Activated CD8-positive, alpha-beta T cell treated with anti-CD3 and anti-CD28 coated beads, Interleukin-2, amount 10 ng/mL, durations not matched to agents 7 days and 5 days (primary cell): ENCODE measurements around the gene GALNT2. TPM values are rescaled to one million over a fixed set of nuclear protein-coding genes. Genes with fewer than 3 reads are reported as not detected.

Experiments used
- ATAC-seq: fragments of 150-1000 bp; cut with Tn5 transposase; one replicate; pipeline ENCODE4 v1.10.0; 2021; ENCODE audit warnings: moderate library complexity
- CTCF ChIA-PET: fragments of 350-600 bp; sonication (Branson Sonifier 250); formaldehyde crosslinking; loops from one replicate; lab custom pipeline; 2021; ENCODE audit warnings: antibody characterized with exemption; lab: Charles Lee
- POLR2A ChIA-PET: fragments of 350-600 bp; sonication (Branson Sonifier 250); formaldehyde crosslinking; loops from one replicate; lab custom pipeline; 2021; ENCODE audit warnings: antibody characterized with exemption; lab: Charles Lee
- DNase-seq: peaks from one replicate; pipeline ENCODE4 v3.0.0-alpha.2; 2020
- H3K27ac Mint-ChIP-seq: one replicate; pipeline ENCODE4 v1.8.0; 2021; ENCODE audit warnings: mild to moderate bottlenecking, mixed read lengths
- H3K27me3 Mint-ChIP-seq: one replicate; pipeline ENCODE4 v1.8.0; 2021; ENCODE audit warnings: low read depth, mixed read lengths
- H3K36me3 Mint-ChIP-seq: one replicate; pipeline ENCODE4 v1.8.0; 2021; ENCODE audit warnings: low read depth, mixed read lengths
- H3K4me1 Mint-ChIP-seq: one replicate; pipeline ENCODE4 v1.8.0; 2021; ENCODE audit warnings: low read depth, mixed read lengths
- H3K4me3 Mint-ChIP-seq: one replicate; pipeline ENCODE4 v1.8.0; 2021; ENCODE audit warnings: mild to moderate bottlenecking, mixed read lengths
- H3K9me3 Mint-ChIP-seq: one replicate; pipeline ENCODE4 v1.8.0; 2022; ENCODE audit warnings: mixed read lengths; ENCODE audit not compliant: insufficient read depth
- total RNA-seq, 2 experiments: library from RNA; stranded (reverse); gene quantifications; one replicate each; pipeline ENCODE4 v1.2.3, GENCODE V29; 2021

The GALNT2 gene
- total RNA-seq, 2 experiments from 2014 or later = 20.7 to 21.2 TPM

DNA sequence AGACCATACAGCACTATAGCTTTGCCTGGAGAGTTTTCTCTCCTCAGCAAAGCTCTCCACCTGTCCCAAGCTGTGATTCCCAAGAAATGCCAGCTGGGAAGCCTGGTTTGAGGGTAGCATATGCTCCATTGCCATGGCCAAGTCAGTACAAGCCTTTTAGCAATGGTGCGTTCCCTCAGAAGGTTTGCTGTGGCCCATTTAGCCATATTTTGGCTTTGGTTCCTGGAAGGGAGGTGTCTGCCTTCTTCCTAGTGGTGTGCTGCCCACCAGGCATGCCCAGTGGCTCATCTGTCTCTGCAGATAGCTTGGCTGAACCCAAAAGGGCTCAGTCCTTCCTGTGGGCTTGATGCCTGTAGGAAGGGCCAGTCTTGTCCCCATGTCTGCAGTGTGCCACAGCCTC is 32.4 kb downstream of the GALNT2 start:
- Mint-ChIP-seq H3K4me1 (peaks cover 22% of the 10 kb centered on the region), H3K4me3 (no peak overlapping the region), H3K36me3 (peaks cover 3% of the 10 kb centered on the region), H3K27ac (no peak overlapping the region), H3K27me3 (no peaks in the 10 kb centered on the region), H3K9me3 (no peaks in the 10 kb centered on the region)
- POLR2A ChIA-PET = no interaction called here
- CTCF ChIA-PET = no interaction called here
- DNase-seq (no peak), ATAC-seq (no peak)

DNA sequence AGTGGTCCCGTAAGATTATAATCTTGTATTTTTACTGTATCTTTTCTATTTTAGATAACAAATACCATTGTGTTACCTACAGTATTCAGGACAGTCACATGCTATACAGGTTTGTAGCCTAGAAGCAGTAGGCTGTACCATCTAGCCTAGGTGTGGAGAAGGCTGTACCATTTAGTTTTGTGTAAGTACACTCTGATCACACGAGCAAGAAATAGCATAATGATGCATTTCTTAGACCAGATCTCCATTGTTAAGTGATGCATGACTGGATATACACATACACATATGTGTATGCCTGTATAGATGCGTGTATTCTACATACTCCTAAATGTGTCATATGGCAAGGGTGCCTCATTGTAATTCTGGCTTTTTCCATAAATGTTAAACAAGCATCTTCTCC is 33.9 kb downstream of the GALNT2 start:
- ATAC-seq = no peak
- peaks cover 3% of the 10 kb centered on the region for H3K36me3 Mint-ChIP-seq
- H3K27ac Mint-ChIP-seq = no peak overlapping the region
- no peaks in the 10 kb centered on the region for H3K27me3 Mint-ChIP-seq
- POLR2A ChIA-PET = no interaction called here
- no peak for DNase-seq
- no peaks in the 10 kb centered on the region for H3K9me3 Mint-ChIP-seq
- CTCF ChIA-PET = no interaction called here
- peaks cover 37% of the 10 kb centered on the region for H3K4me1 Mint-ChIP-seq
- H3K4me3 Mint-ChIP-seq = no peak overlapping the region

DNA sequence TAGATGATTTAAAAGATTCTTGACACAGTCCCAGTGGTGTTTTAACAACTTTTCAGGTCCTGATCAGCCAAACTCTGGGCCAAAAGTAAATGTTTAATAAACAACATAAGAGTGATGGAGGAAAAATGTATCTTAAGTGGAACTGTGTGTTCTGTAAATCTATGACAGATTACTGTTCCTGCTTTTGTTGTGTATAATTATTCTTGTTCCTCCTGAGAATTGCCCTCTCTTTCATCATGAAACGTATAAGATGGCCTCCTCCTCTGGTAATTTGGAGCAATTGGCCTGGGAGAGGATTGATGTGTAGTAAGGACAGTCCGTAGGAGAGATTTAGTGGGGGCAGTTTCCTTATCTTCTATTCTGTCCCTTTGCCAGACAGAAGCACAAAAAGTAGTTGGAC is 34.5 kb downstream of the GALNT2 start:
- ChIA-PET CTCF (interaction anchor here (0.6 to 1.2 kb wide), 2 partner anchors 31 to 43 kb away, joined by 3 to 6 read pairs; no protein-coding TSS in a partner anchor), POLR2A (no interaction called here)
- DNase-seq = no peak
- H3K36me3 Mint-ChIP-seq = peaks cover 3% of the 10 kb centered on the region
- peaks cover 43% of the 10 kb centered on the region for H3K4me1 Mint-ChIP-seq
- H3K27ac Mint-ChIP-seq = no peak overlapping the region
- ATAC-seq = no peak
- H3K9me3 Mint-ChIP-seq = no peaks in the 10 kb centered on the region
- H3K4me3 Mint-ChIP-seq = no peak overlapping the region
- no peaks in the 10 kb centered on the region for H3K27me3 Mint-ChIP-seq

DNA sequence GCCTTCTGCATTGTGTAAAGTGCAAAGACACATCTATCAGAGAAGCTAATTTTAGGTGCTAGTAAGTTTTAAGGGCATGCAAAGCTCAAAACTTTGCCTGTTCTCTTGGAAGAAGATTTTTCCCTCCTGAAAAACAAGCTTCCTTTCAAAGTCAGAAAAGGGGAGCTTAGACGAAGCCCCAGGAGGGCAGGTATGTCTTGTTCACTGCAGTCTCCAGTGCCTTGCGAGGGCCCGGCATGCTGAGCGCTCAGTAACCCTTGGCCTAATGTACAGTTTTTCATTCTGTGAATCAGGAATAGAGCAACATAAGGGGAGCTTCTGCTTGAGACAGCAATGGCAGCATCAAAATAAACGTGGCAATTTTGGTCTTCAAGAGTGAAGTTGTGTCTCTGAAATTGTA is 35.0 kb downstream of the GALNT2 start:
- H3K27me3 Mint-ChIP-seq = no peaks in the 10 kb centered on the region

DNA sequence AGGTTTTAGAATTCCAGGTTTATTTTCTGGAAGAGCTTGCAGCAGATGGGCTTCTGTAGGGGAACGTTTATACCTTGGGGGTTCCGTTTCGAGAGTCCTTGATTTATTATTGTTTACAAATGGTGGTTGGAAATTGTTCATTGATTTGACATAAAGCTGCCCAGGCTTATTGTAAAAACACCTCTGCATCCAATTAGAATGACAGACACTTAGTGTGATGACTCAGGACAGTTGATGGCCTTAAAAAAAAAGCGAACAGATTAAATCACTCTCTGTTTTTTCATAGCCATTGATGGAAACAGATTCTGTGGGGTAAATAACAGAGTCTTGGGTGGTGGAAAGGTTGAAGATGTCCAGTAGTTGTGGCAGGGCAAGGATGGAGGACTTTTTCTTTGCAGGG is 35.4 kb downstream of the GALNT2 start:
- peaks cover 52% of the 10 kb centered on the region for H3K4me1 Mint-ChIP-seq

More for the DNA sequence above, 35.0 kb downstream of the GALNT2 start:
- H3K4me3 Mint-ChIP-seq = no peak overlapping the region
- no peak overlapping the region for H3K27ac Mint-ChIP-seq
- no peak for ATAC-seq
- peaks cover 47% of the 10 kb centered on the region for H3K4me1 Mint-ChIP-seq
- DNase-seq = no peak
- CTCF ChIA-PET = interaction anchor here (0.6 to 1.2 kb wide), 2 partner anchors 31 to 43 kb away, joined by 3 to 6 read pairs; no protein-coding TSS in a partner anchor
- peaks cover 3% of the 10 kb centered on the region for H3K36me3 Mint-ChIP-seq
- POLR2A ChIA-PET = no interaction called here
- H3K9me3 Mint-ChIP-seq = no peaks in the 10 kb centered on the region

DNA sequence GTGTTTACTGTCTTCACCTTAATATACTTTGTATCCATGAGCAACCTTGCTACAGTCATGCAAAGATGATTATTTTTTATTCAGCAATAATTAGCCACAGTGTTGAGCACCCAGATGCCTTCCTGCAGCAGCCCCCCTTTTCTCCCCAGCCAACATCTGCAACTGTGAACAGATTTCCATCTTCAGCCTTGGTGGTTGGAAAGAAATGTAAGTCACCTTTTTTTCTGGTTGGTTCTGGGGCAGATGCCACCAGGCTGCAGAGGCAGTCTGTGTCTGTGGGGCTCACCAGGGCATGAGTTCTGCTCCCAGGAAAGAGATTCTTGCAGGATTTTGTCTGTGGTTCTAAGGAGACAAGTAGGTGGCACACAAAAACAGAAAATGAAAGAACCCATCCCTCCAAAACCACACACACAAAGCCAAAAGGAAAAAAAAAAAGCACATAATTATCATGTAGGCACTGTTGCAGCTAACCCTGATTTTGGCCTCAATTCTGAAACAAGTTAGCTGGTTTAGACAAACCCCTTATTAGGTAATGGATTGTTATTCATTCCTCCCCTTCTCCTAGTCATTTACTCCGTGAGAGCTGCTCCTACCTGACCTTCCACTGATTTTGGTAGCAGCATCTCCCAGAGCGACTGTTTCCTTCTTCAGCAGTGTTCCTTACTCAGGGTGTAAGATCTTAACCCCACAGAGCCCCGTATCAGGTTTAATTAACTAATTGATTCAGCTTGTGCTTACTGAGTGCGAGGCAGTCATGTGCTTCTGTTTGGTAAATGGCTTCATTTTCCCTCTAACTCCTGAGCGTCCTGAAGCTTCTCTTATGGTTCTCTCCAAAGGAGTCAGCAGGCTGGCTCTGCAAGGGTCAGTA is 36.5 kb downstream of the GALNT2 start:
- H3K4me3 Mint-ChIP-seq = no peak overlapping the region
- no peaks in the 10 kb centered on the region for H3K9me3 Mint-ChIP-seq
- ChIA-PET POLR2A (interaction anchor here (0.8 kb wide), 2 partner anchors 10 to 11 kb away, joined by 3 read pairs; no protein-coding TSS in a partner anchor), CTCF (interaction anchor here (1.5 to 2.6 kb wide), 2 partner anchors 17 to 19 kb away, joined by 7 to 11 read pairs; no protein-coding TSS in a partner anchor)
- no peaks in the 10 kb centered on the region for H3K27me3 Mint-ChIP-seq
- H3K4me1 Mint-ChIP-seq = peaks cover 62% of the 10 kb centered on the region
- ATAC-seq (peak; percentile 13), DNase-seq (peak; percentile 20)
- peak overlapping the region; percentile 1 for H3K27ac Mint-ChIP-seq
- H3K36me3 Mint-ChIP-seq = peaks cover under 1% of the 10 kb centered on the region

More for the DNA sequence above, 35.4 kb downstream of the GALNT2 start:
- Mint-ChIP-seq H3K27ac (no peak overlapping the region), H3K9me3 (no peaks in the 10 kb centered on the region), H3K27me3 (no peaks in the 10 kb centered on the region), H3K36me3 (no peaks in the 10 kb centered on the region), H3K4me3 (no peak overlapping the region)
- POLR2A ChIA-PET = no interaction called here
- CTCF ChIA-PET = interaction anchor here (1.2 to 2.6 kb wide), 2 partner anchors 20 to 32 kb away, joined by 6 to 11 read pairs; no protein-coding TSS in a partner anchor
- no peak for DNase-seq
- no peak for ATAC-seq

DNA sequence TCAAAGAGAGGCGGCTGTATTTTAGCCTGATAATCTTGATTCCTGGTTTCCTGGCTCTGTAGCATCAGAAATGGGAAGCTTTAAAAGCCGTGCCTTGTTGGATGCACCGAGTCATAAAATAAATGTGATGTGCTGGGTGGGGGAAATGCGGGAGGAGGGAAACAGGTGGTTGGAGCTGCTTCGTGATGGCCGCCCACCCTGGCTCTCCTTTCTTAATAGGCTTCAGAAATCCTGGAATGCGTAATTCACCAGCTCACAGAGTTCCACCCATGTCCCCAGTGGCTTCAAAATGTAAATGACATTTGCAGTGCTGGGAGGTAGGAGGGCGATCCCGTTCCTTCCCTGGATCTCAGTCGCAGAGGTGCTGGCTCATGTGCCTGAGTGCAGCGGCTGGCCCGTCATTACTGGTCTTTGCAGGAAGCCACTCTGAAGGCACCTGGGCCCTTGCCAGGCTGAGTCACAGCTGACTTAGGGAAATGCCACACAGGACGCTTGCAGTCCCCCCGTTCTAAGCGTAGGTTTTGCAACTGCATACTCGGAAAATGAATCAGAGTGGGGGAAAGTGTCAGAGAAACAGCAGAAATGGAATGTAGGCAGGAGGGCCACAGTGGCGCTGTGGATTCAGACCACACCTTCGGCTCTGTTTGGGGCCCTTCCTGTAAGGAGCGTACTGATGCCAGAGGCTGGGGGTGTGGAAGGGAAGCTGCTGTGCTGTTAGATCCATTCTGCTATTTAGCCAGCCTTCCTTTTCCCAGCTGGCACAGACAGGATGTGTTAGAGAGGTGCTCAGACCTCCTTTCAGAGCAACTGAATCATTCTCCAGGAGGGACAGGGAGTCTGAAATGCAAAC is 37.6 kb downstream of the GALNT2 start:
- peak overlapping the region; percentile 8 for H3K4me3 Mint-ChIP-seq
- peak; percentile 67 for ATAC-seq

DNA sequence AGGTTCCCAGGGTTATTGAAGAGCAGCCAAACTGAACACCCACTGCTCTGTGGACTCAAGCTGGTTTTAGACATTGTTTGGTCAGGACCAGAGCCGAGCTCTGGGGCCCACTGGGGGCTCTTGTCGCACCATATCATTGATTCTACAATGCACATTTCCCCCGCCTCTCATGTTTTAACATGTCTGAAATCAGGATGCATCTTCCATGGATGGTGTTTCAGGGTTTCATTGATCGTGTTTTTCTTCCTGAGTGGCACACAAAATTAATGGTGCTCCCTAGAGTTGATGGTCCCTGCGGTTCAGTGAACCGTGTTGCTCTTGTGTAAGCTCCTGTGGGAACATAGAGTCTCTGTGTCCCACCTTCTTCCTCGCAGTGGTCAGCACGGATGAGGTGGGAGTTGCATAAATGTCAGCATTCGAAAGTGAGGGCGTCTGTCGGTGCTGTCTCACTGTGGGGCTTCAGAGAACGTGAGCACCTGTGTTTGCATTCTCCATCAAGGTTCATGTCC is 38.3 kb downstream of the GALNT2 start:
- ChIA-PET CTCF (interaction anchor here (1.3 to 1.5 kb wide), 2 partner anchors 15 to 444 kb away, joined by 3 to 7 read pairs; no protein-coding TSS in a partner anchor), POLR2A (no interaction called here)
- Mint-ChIP-seq H3K4me1 (peaks cover 78% of the 10 kb centered on the region), H3K27me3 (no peaks in the 10 kb centered on the region), H3K4me3 (no peak overlapping the region), H3K9me3 (no peaks in the 10 kb centered on the region), H3K27ac (peak overlapping the region; percentile 25), H3K36me3 (peaks cover 2% of the 10 kb centered on the region)
- ATAC-seq = no peak
- DNase-seq = no peak

More for the DNA sequence above, 37.6 kb downstream of the GALNT2 start:
- Mint-ChIP-seq H3K27ac (peak overlapping the region; percentile 68), H3K9me3 (no peaks in the 10 kb centered on the region), H3K36me3 (peaks cover 2% of the 10 kb centered on the region), H3K4me1 (peaks cover 72% of the 10 kb centered on the region), H3K27me3 (no peaks in the 10 kb centered on the region)
- ChIA-PET CTCF (interaction anchor here (1.3 to 2.6 kb wide), 3 partner anchors 16 to 444 kb away, joined by 3 to 11 read pairs (median 7); no protein-coding TSS in a partner anchor), POLR2A (interaction anchor here (0.8 kb wide), 2 partner anchors 8 to 12 kb away, joined by 3 read pairs; no protein-coding TSS in a partner anchor)
- DNase-seq = peak; percentile 68

DNA sequence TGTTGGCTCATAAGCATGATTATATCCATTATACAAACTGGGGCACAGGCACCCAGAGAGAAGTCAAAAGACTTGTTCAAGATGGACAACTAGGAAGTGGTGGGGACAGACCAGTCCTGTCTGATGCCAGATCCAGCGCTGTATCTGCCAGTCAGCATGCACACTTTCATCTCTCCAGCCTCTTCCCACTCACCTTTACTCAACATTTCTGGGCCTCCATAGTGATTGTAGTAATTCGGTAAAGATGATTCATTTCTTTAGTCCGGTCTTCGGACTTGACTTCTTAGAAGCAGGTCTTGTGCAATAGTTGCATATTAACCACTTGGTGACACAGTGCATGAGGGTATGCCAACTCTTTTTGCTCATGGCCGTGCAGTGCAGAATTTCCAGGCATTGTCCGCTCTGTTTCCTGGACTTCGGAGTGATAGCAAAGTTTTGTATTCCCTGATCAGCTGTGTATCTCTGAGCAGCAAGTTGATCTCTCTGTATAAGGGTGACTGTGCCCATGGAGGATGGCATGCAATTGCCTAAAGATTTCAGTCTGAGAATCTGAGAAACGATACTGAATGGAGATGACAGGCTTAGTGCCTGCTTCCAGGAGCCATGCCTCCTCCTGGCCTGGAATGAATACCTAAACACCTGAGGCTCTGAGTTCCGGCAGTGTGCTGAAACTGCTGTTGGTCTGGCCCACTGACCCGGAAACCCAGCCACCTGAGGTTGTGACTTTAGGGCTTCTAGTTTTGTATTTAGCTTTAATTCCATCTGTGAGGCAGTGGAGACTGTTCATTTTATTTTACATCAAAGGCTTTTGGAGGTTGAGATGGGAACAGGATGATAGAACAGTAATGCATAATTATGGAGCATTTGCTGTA is 39.0 kb downstream of the GALNT2 start:
- ChIA-PET CTCF (interaction anchor here (1.3 kb wide), 2 partner anchors 18 to 445 kb away, joined by 3 to 4 read pairs; no protein-coding TSS in a partner anchor), POLR2A (no interaction called here)
- H3K27me3 Mint-ChIP-seq = no peaks in the 10 kb centered on the region
- peaks cover 84% of the 10 kb centered on the region for H3K4me1 Mint-ChIP-seq
- H3K36me3 Mint-ChIP-seq = peaks cover 2% of the 10 kb centered on the region
- ATAC-seq = no peak
- no peak for DNase-seq
- H3K9me3 Mint-ChIP-seq = no peaks in the 10 kb centered on the region
- H3K27ac Mint-ChIP-seq = peak overlapping the region; percentile 25
- H3K4me3 Mint-ChIP-seq = no peak overlapping the region

DNA sequence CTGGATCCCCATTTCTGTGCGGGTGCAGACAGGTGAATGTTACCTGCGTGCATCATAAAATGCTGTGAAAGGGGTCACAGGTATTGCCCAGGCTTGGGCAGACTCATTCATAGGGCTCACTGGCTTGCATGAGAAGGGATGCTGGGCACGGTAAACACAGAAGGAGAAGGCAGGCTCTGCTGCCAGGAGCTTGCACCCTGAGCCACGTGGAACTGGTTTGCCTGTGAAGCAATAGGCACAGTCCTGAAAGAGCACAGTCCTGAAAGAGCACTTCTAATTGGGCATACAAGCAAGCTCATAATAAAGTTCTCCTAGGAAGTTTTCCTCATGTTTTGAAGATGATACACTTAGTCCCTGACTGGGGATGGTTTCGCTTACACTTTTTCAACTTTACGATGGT is 40.9 kb downstream of the GALNT2 start:
- H3K4me3 Mint-ChIP-seq = no peak overlapping the region
- ChIA-PET POLR2A (interaction anchor here (0.7 kb wide), 1 partner anchor 121 kb away, joined by 3 read pairs; no protein-coding TSS in a partner anchor), CTCF (interaction anchor here (0.8 to 1.5 kb wide), 3 partner anchors 14 to 447 kb away, joined by 3 to 4 read pairs (median 3); no protein-coding TSS in a partner anchor)
- peaks cover 91% of the 10 kb centered on the region for H3K4me1 Mint-ChIP-seq
- H3K36me3 Mint-ChIP-seq = peaks cover 2% of the 10 kb centered on the region
- DNase-seq (no peak), ATAC-seq (no peak)
- no peaks in the 10 kb centered on the region for H3K27me3 Mint-ChIP-seq
- no peaks in the 10 kb centered on the region for H3K9me3 Mint-ChIP-seq
- no peak overlapping the region for H3K27ac Mint-ChIP-seq
